GM23338 (cell line): Measurements from ENCODE around the gene HTR3C. TPM values are rescaled to one million over a fixed set of nuclear protein-coding genes. Genes with fewer than 3 reads are reported as not detected.

ENCODE experiments used
- ATAC-seq: fragments of 200-7000 bp; cut with Tn5 transposase; 3 replicates; pipeline ENCODE4 v1.9.1; 2020
- DNase-seq: peaks from one replicate; pipeline ENCODE4 v3.0.0-alpha.2; 2015; ENCODE audit warnings: low spot score
- H2AFZ ChIP-seq: fragments of 200-600 bp; sonication (generic); 2 replicates; pipeline ENCODE4 v1.8.0; 2016; ENCODE audit warnings: antibody characterized with exemption, mild to moderate bottlenecking, moderate library complexity
- H3F3A ChIP-seq: fragments of 200-600 bp; sonication (generic); replicated peaks from 2 replicates; pipeline ENCODE4 v1.8.0; 2017; ENCODE audit warnings: antibody characterized with exemption, mixed run types, low read depth
- H3K27ac ChIP-seq: fragments of 200-600 bp; sonication (generic); 2 replicates; pipeline ENCODE4 v1.6.1; 2016; ENCODE audit warnings: low read depth
- H3K27me3 ChIP-seq: fragments of 200-600 bp; sonication (generic); 2 replicates; pipeline ENCODE4 v1.8.0; 2016; ENCODE audit warnings: mild to moderate bottlenecking, mixed run types, moderate library complexity; ENCODE audit not compliant: insufficient read depth
- H3K36me3 ChIP-seq: fragments of 200-600 bp; sonication (generic); 2 replicates; pipeline ENCODE4 v1.8.0; 2016; ENCODE audit warnings: mild to moderate bottlenecking; ENCODE audit not compliant: insufficient read depth
- H3K4me1 ChIP-seq: fragments of 200-600 bp; sonication (generic); 2 replicates; pipeline ENCODE4 v1.8.0; 2016; ENCODE audit warnings: mild to moderate bottlenecking, moderate library complexity; ENCODE audit not compliant: insufficient read depth
- H3K4me2 ChIP-seq: fragments of 200-600 bp; sonication (generic); 2 replicates; pipeline ENCODE4 v1.7.1; 2017; ENCODE audit warnings: mixed run types
- H3K4me3 ChIP-seq: fragments of 200-600 bp; sonication (generic); 2 replicates; pipeline ENCODE4 v1.6.1; 2016; ENCODE audit warnings: mixed run types
- H3K79me2 ChIP-seq: fragments of 200-600 bp; sonication (generic); replicated peaks from 2 replicates; pipeline ENCODE4 v1.8.0; 2017; ENCODE audit warnings: mild to moderate bottlenecking; ENCODE audit not compliant: insufficient read depth
- H3K9me2 ChIP-seq: fragments of 200-600 bp; sonication (generic); 2 replicates; pipeline ENCODE4 v1.8.0; 2017; ENCODE audit not compliant: insufficient read depth
- H4K20me1 ChIP-seq: fragments of 200-600 bp; sonication (generic); replicated peaks from 2 replicates; pipeline ENCODE4 v1.8.0; 2017; ENCODE audit warnings: mild to moderate bottlenecking; ENCODE audit not compliant: insufficient read depth
- H3K27ac Mint-ChIP-seq: 2 replicates; pipeline ENCODE4 v1.8.0; 2020; ENCODE audit warnings: inconsistent platforms, mild to moderate bottlenecking, moderate library complexity, mixed read lengths
- H3K27me3 Mint-ChIP-seq: 3 replicates; pipeline ENCODE4 v1.8.0; 2022; ENCODE audit warnings: low read depth, mild to moderate bottlenecking, moderate library complexity, mixed read lengths, inconsistent platforms; ENCODE audit not compliant: insufficient read depth, poor library complexity
- H3K36me3 Mint-ChIP-seq: 3 replicates; pipeline ENCODE4 v1.8.0; 2021; ENCODE audit warnings: low read depth, mild to moderate bottlenecking, inconsistent platforms, moderate library complexity, mixed read lengths
- H3K4me1 Mint-ChIP-seq: 3 replicates; pipeline ENCODE4 v1.8.0; 2020; ENCODE audit warnings: mild to moderate bottlenecking, inconsistent platforms, mixed read lengths
- H3K4me3 Mint-ChIP-seq: 3 replicates; pipeline ENCODE4 v1.8.0; 2021; ENCODE audit warnings: moderate library complexity, mild to moderate bottlenecking, inconsistent platforms, mixed read lengths
- H3K9me3 Mint-ChIP-seq: 3 replicates; pipeline ENCODE4 v1.8.0; 2020; ENCODE audit warnings: moderate library complexity, mild to moderate bottlenecking, inconsistent platforms, mixed read lengths
- EZH2 ChIP-seq: fragments of 200-600 bp; sonication (generic); IDR thresholded peaks from one replicate; pipeline ENCODE4 v1.8.0; 2017; ENCODE audit warnings: antibody characterized with exemption, mild to moderate bottlenecking, low read depth; ENCODE audit not compliant: unreplicated experiment
- JUNB ChIP-seq: IDR thresholded peaks from one replicate; pipeline ENCODE4 v1.6.1; 2016; ENCODE audit warnings: antibody characterized with exemption; ENCODE audit not compliant: unreplicated experiment
- POLR2AphosphoS5 ChIP-seq: IDR thresholded peaks from 2 replicates; pipeline ENCODE4 v1.6.1; 2016; ENCODE audit warnings: antibody characterized with exemption, low read depth
- polyA plus RNA-seq: library from polyadenylated mRNA; unstranded; fragments of >200 nt; fragmentation: Nextera tagmentation; extraction: Ambion mirVana; gene quantifications from 2 replicates; pipeline ENCODE4 v1.2.1, GENCODE V29; 2016
- total RNA-seq: library from RNA; depleted of rRNA; stranded (reverse); fragments of >200 nt; shearing (Covaris generic); gene quantifications from 2 replicates; pipeline ENCODE4 v1.2.3, GENCODE V29; 2014
- TF ChIP-seq, protein P1 (sequence below): IDR thresholded peaks from 2 replicates; pipeline ENCODE4 v1.6.1; 2016; ENCODE audit warnings: antibody characterized with exemption
- TF ChIP-seq, protein P2 (sequence below), 2 experiments: fragments of 200-600 bp in 1 of 2; sonication (generic) in 1 of 2; conservative IDR thresholded peaks; 2 replicates each; pipeline versions ENCODE4 v1.5.1 to v1.6.1; 2016 to 2017; ENCODE audit warnings: antibody characterized with exemption in 2 of 2, low read depth in 2 of 2, mild to moderate bottlenecking in 2 of 2, moderate library complexity in 1 of 2
- TF ChIP-seq, protein P3 (sequence below): fragments of 250-450 bp; sonication (Bioruptor Pico); IDR thresholded peaks from 2 replicates; pipeline ENCODE4 v1.5.0; 2020; ENCODE audit warnings: mild to moderate bottlenecking, moderate library complexity

Gene HTR3C
- total and polyA plus RNA-seq, 2 experiments from 2014 or later, result not detected

DNA sequence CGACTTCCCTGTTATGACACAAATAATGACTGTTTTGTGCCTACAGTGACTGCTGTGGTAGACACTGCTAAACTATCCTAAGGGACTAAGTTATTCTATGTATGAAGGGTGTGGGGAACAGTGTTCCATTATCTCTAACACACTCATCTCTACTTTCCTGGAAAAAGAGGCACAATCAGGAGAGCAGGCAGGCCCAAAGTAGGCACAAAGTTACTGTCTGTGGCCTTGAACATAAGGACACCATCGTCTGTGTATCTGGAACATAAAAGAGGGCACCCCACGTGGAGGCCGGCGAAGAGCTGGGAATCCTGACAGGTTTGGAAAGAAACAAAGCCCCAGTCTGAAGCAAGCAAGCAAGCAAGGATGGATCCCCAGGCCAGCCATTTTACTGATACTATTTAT, 36.7 kb upstream of the HTR3C start (continued):
- TF ChIP-seq, protein P1, sequence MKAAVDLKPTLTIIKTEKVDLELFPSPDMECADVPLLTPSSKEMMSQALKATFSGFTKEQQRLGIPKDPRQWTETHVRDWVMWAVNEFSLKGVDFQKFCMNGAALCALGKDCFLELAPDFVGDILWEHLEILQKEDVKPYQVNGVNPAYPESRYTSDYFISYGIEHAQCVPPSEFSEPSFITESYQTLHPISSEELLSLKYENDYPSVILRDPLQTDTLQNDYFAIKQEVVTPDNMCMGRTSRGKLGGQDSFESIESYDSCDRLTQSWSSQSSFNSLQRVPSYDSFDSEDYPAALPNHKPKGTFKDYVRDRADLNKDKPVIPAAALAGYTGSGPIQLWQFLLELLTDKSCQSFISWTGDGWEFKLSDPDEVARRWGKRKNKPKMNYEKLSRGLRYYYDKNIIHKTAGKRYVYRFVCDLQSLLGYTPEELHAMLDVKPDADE, result no peak

DNA sequence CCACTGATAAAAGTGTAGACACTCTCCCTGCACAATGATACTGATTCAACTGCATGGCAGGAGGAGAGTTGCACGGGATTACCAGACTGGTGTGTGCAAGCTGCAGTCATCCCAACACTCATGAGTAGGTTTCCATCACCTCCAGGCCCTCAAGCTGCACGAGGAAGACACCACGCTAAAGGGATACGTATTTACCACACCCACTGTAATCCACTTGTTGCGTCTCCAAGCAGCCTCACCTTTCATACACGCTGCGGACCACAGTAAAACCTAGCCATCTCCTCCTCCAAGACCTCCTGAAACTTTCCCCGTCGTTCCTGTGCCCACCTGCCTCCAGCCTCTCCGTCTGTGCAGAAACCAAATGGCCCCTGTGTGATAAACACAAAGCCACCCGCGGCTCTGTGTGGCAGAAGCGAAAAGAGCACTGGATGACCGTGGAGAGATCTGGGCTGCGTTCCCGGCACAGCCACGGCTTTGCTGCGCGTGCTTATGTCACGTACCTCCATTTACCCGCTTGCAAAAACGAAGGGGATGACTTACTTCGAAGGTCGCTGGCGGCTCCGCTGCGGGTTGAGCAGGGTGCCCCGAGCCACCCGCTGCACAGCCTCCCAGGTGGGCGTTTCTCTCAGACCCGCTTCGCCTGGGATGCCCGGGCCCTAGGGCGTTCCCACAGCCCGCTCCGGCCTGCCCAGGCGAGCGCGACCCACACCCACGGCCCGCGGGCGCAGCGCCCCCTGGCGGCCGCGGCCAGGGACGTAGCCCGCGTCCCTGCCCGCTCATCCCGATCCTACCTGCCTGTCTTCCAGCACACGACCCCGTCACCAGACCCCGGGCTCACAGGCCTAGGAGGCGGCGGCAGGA, 35.8 kb upstream of the HTR3C start:
- no peaks in the 10 kb centered on the region for H3K9me3 Mint-ChIP-seq
- peaks cover 6% of the 10 kb centered on the region for H3K27me3 Mint-ChIP-seq
- TF ChIP-seq POLR2AphosphoS5, result no peak
- TF ChIP-seq, protein P2, sequence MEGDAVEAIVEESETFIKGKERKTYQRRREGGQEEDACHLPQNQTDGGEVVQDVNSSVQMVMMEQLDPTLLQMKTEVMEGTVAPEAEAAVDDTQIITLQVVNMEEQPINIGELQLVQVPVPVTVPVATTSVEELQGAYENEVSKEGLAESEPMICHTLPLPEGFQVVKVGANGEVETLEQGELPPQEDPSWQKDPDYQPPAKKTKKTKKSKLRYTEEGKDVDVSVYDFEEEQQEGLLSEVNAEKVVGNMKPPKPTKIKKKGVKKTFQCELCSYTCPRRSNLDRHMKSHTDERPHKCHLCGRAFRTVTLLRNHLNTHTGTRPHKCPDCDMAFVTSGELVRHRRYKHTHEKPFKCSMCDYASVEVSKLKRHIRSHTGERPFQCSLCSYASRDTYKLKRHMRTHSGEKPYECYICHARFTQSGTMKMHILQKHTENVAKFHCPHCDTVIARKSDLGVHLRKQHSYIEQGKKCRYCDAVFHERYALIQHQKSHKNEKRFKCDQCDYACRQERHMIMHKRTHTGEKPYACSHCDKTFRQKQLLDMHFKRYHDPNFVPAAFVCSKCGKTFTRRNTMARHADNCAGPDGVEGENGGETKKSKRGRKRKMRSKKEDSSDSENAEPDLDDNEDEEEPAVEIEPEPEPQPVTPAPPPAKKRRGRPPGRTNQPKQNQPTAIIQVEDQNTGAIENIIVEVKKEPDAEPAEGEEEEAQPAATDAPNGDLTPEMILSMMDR (conservative IDR thresholded peaks at IDR 0.05; ENCODE audit: low read depth in 2 of 2), result peak; percentile 79 to 83
- H3K36me3 Mint-ChIP-seq, result peaks cover 19% of the 10 kb centered on the region
- H3K4me3 Mint-ChIP-seq, result peak overlapping the region; percentile 99
- Histone ChIP-seq H4K20me1 (peaks cover 9% of the 10 kb centered on the region; the same call in 1 of the 2 replicates), H3K4me1 (peaks cover 11% of the 10 kb centered on the region), H2AFZ (peak overlapping the region; percentile 100), H3K4me2 (peak overlapping the region; percentile 84), H3K79me2 (peaks cover 29% of the 10 kb centered on the region), H3F3A (no peaks in the 10 kb centered on the region), H3K4me3 (peak overlapping the region; percentile 98), H3K36me3 (no peaks in the 10 kb centered on the region), H3K9me2 (no peaks in the 10 kb centered on the region), H3K27ac (peak overlapping the region; percentile 86; the same call in 1 of the 2 replicates), H3K27me3 (no peaks in the 10 kb centered on the region)
- H3K4me1 Mint-ChIP-seq, result peaks cover 18% of the 10 kb centered on the region
- peak; percentile 70 for DNase-seq
- H3K27ac Mint-ChIP-seq, result peak overlapping the region; percentile 98
- peak; percentile 88 for ATAC-seq

DNA sequence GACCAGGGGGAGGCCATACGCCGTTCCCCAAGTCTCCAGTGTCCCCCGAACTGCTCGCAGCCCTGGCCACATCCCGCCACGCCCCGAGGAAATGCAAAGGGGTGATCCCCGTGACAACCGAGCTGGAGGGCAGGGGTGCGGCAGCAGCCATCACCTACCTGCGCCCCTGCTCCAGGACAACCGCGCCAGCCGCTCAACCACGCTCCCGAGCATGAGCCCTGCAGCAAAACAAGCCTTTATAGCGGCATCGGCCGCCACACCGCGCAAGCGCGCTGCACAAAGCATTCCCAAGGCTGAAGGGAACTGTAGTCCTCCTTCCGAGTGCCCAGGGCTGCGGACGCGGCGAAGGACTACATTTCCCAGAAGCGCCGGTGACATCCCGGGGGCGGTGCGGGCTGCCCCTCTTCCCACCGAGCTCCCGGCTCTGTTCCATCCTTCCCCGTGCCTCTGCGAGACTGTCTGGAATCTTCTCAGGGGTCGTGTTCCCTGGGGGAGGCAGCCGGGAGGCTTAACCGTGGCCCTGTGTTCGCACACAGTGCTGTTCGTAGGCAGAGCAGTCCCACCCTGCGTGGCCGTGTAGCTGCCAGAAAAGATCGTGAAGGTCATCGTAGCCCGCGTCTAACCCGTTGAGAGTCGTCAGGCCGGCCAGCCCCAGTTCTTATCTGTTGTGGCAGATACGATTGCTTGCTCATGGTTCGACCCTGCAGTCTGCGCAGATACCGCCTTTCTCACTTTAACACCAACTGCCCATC, 35.0 kb upstream of the HTR3C start, which contains the start of gene ABCC5:
Gene ABCC5 (minus strand): TSS at position 213 of the 752 bp plus-strand sequence. CDS start 3,492 bp downstream, outside the sequence.
- ATAC-seq (peak; percentile 97), DNase-seq (peak; percentile 97)
- peaks cover 18% of the 10 kb centered on the region for H3K4me1 Mint-ChIP-seq
- H3K36me3 Mint-ChIP-seq, result peaks cover 11% of the 10 kb centered on the region
- Histone ChIP-seq H3K36me3 (no peaks in the 10 kb centered on the region), H3K4me2 (peak within 1 kb of the TSS; percentile 84), H4K20me1 (peaks cover 9% of the 10 kb centered on the region; the same call in 1 of the 2 replicates), H3K27ac (peak within 1 kb of the TSS; percentile 86), H3F3A (no peaks in the 10 kb centered on the region), H3K79me2 (peaks cover 29% of the 10 kb centered on the region), H3K9me2 (no peaks in the 10 kb centered on the region), H3K4me1 (peaks cover 11% of the 10 kb centered on the region), H3K27me3 (no peaks in the 10 kb centered on the region), H3K4me3 (peak within 1 kb of the TSS; percentile 98), H2AFZ (peak within 1 kb of the TSS; percentile 100)
- H3K27ac Mint-ChIP-seq, result peak within 1 kb of the TSS; percentile 98
- peak within 1 kb of the TSS; percentile 99 for H3K4me3 Mint-ChIP-seq
- peaks cover 6% of the 10 kb centered on the region for H3K27me3 Mint-ChIP-seq
- no peaks in the 10 kb centered on the region for H3K9me3 Mint-ChIP-seq
- TF ChIP-seq JUNB (no peak), EZH2 (no peak)
- TF ChIP-seq, protein P1, result peak; percentile 92
- TF ChIP-seq, protein P3, sequence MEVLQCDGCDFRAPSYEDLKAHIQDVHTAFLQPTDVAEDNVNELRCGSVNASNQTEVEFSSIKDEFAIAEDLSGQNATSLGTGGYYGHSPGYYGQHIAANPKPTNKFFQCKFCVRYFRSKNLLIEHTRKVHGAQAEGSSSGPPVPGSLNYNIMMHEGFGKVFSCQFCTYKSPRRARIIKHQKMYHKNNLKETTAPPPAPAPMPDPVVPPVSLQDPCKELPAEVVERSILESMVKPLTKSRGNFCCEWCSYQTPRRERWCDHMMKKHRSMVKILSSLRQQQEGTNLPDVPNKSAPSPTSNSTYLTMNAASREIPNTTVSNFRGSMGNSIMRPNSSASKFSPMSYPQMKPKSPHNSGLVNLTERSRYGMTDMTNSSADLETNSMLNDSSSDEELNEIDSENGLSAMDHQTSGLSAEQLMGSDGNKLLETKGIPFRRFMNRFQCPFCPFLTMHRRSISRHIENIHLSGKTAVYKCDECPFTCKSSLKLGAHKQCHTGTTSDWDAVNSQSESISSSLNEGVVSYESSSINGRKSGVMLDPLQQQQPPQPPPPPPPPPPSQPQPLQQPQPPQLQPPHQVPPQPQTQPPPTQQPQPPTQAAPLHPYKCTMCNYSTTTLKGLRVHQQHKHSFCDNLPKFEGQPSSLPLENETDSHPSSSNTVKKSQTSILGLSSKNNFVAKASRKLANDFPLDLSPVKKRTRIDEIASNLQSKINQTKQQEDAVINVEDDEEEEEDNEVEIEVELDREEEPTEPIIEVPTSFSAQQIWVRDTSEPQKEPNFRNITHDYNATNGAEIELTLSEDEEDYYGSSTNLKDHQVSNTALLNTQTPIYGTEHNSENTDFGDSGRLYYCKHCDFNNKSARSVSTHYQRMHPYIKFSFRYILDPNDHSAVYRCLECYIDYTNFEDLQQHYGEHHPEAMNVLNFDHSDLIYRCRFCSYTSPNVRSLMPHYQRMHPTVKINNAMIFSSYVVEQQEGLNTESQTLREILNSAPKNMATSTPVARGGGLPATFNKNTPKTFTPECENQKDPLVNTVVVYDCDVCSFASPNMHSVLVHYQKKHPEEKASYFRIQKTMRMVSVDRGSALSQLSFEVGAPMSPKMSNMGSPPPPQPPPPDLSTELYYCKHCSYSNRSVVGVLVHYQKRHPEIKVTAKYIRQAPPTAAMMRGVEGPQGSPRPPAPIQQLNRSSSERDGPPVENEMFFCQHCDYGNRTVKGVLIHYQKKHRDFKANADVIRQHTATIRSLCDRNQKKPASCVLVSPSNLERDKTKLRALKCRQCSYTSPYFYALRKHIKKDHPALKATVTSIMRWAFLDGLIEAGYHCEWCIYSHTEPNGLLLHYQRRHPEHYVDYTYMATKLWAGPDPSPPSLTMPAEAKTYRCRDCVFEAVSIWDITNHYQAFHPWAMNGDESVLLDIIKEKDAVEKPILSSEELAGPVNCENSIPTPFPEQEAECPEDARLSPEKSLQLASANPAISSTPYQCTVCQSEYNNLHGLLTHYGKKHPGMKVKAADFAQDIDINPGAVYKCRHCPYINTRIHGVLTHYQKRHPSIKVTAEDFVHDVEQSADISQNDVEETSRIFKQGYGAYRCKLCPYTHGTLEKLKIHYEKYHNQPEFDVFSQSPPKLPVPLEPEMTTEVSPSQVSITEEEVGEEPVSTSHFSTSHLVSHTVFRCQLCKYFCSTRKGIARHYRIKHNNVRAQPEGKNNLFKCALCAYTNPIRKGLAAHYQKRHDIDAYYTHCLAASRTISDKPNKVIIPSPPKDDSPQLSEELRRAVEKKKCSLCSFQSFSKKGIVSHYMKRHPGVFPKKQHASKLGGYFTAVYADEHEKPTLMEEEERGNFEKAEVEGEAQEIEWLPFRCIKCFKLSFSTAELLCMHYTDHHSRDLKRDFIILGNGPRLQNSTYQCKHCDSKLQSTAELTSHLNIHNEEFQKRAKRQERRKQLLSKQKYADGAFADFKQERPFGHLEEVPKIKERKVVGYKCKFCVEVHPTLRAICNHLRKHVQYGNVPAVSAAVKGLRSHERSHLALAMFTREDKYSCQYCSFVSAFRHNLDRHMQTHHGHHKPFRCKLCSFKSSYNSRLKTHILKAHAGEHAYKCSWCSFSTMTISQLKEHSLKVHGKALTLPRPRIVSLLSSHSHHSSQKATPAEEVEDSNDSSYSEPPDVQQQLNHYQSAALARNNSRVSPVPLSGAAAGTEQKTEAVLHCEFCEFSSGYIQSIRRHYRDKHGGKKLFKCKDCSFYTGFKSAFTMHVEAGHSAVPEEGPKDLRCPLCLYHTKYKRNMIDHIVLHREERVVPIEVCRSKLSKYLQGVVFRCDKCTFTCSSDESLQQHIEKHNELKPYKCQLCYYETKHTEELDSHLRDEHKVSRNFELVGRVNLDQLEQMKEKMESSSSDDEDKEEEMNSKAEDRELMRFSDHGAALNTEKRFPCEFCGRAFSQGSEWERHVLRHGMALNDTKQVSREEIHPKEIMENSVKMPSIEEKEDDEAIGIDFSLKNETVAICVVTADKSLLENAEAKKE, result no peak
